DOHH2 (cell line): ENCODE data around the gene OASL.
"Not testable (repeated sequence)": the region's sequence is repeated elsewhere in the genome, so short reads cannot be mapped to it uniquely, and the experiment has no call there.

ENCODE experiments used
- H3F3A ChIP-seq: fragments of 200-600 bp; sonication (generic), shearing (Covaris generic); 2 replicates; pipeline ENCODE4 v1.6.0; 2016; ENCODE audit warnings: antibody characterized with exemption, mild to moderate bottlenecking; ENCODE audit not compliant: control insufficient read depth, insufficient read depth
- H3K27ac ChIP-seq: fragments of 200-600 bp; sonication (generic); 2 replicates; pipeline ENCODE4 v1.5.1; 2014; ENCODE audit warnings: low read depth, mild to moderate bottlenecking, low read length, moderate library complexity
- H3K27me3 ChIP-seq: fragments of 200-600 bp; sonication (generic); 2 replicates; pipeline ENCODE4 v1.6.1; 2014; ENCODE audit warnings: mild to moderate bottlenecking, low read length, mixed read lengths; ENCODE audit not compliant: control insufficient read depth
- H3K36me3 ChIP-seq: fragments of 200-600 bp; sonication (generic); 2 replicates; pipeline ENCODE4 v1.6.1; 2014; ENCODE audit warnings: mild to moderate bottlenecking, low read length, moderate library complexity, mixed read lengths; ENCODE audit not compliant: control insufficient read depth
- H3K4me1 ChIP-seq: fragments of 200-600 bp; sonication (generic); 2 replicates; pipeline ENCODE4 v1.6.1; 2014; ENCODE audit warnings: mild to moderate bottlenecking, low read length, mixed read lengths; ENCODE audit not compliant: control insufficient read depth
- H3K4me2 ChIP-seq: fragments of 200-600 bp; sonication (generic); 2 replicates; pipeline ENCODE4 v1.6.0; 2014; ENCODE audit warnings: mild to moderate bottlenecking, low read length, moderate library complexity
- H3K4me3 ChIP-seq: fragments of 200-600 bp; sonication (generic); 2 replicates; pipeline ENCODE4 v1.5.1; 2014; ENCODE audit warnings: mild to moderate bottlenecking, low read length, mixed read lengths
- H3K79me2 ChIP-seq: fragments of 200-600 bp; sonication (generic); 2 replicates; pipeline ENCODE4 v1.6.1; 2014; ENCODE audit warnings: mild to moderate bottlenecking, low read length, mixed read lengths; ENCODE audit not compliant: control insufficient read depth
- H3K9me2 ChIP-seq: fragments of 200-600 bp; sonication (generic); replicated peaks from 2 replicates; pipeline ENCODE4 v1.6.1; 2014; ENCODE audit warnings: mild to moderate bottlenecking, low read length, mixed read lengths; ENCODE audit not compliant: control insufficient read depth
- H3K9me3 ChIP-seq: fragments of 200-600 bp; sonication (generic); 2 replicates; pipeline ENCODE4 v1.6.1; 2014; ENCODE audit warnings: antibody characterized with exemption, low read length, mixed read lengths; ENCODE audit not compliant: control insufficient read depth, insufficient read depth
- H4K20me1 ChIP-seq: fragments of 200-600 bp; sonication (generic); 2 replicates; pipeline ENCODE4 v1.6.0; 2014; ENCODE audit warnings: low read depth, mild to moderate bottlenecking, antibody characterized with exemption, low read length, moderate library complexity; ENCODE audit not compliant: control insufficient read depth, insufficient read depth
- CTCF ChIP-seq: fragments of 200-600 bp; sonication (generic); IDR thresholded peaks from one replicate; pipeline ENCODE4 v1.5.1; 2014; ENCODE audit warnings: antibody characterized with exemption, mild to moderate bottlenecking, low read depth, low read length; ENCODE audit not compliant: poor library complexity, severe bottlenecking
- EZH2phosphoT487 ChIP-seq: fragments of 200-600 bp; sonication (generic); IDR thresholded peaks from 2 replicates; pipeline ENCODE4 v1.6.1; 2017; ENCODE audit warnings: borderline replicate concordance, mild to moderate bottlenecking, antibody characterized with exemption, low read length, moderate library complexity, mixed read lengths

Gene OASL

GRCh38 chr12:121053706-121054105 is 14.7 kb upstream of the OASL start:
- Histone ChIP-seq H3K27ac (no peak overlapping the region), H3K79me2 (no peaks in the 10 kb centered on the region), H3K9me2 (no peaks in the 10 kb centered on the region), H3K4me1 (no peaks in the 10 kb centered on the region), H3K27me3 (peaks cover 11% of the 10 kb centered on the region; the same call in 1 of the 2 replicates), H3K4me3 (no peak overlapping the region), H3F3A (no peaks in the 10 kb centered on the region), H3K9me3 (0 out of 2 replicates have a peak, but pooled peaks cover 3% of the 10 kb centered on the region), H3K36me3 (no peaks in the 10 kb centered on the region), H4K20me1 (no peaks in the 10 kb centered on the region), H3K4me2 (no peak overlapping the region)
- no peak for TF ChIP-seq EZH2phosphoT487

- Histone ChIP-seq H3K4me2 (no peak overlapping the region), H3K9me2 (no peaks in the 10 kb centered on the region), H3K27ac (no peak overlapping the region), H3K4me3 (no peak overlapping the region), H3K4me1 (peaks cover 8% of the 10 kb centered on the region), H3K79me2 (no peaks in the 10 kb centered on the region), H3K36me3 (no peaks in the 10 kb centered on the region), H3K27me3 (peaks cover 7% of the 10 kb centered on the region; the same call in 1 of the 2 replicates), H3K9me3 (0 out of 2 replicates have a peak, but pooled peaks cover 3% of the 10 kb centered on the region), H3F3A (no peaks in the 10 kb centered on the region), H4K20me1 (no peaks in the 10 kb centered on the region)
- TF ChIP-seq CTCF (no peak), EZH2phosphoT487 (no peak)
Observed at GRCh38 chr12:121050725-121051124, 11.7 kb upstream of the OASL start.

GRCh38 chr12:121048442-121048841 is 9.4 kb upstream of the OASL start:
- Histone ChIP-seq H3K79me2 (no peaks in the 10 kb centered on the region), H3K4me1 (peaks cover 8% of the 10 kb centered on the region), H4K20me1 (no peaks in the 10 kb centered on the region), H3K27ac (no peak overlapping the region), H3K4me3 (no peak overlapping the region), H3K9me2 (no peaks in the 10 kb centered on the region), H3K9me3 (0 out of 2 replicates have a peak, but pooled peaks cover 3% of the 10 kb centered on the region), H3K4me2 (no peak overlapping the region), H3K27me3 (peaks cover 10% of the 10 kb centered on the region), H3K36me3 (no peaks in the 10 kb centered on the region), H3F3A (no peaks in the 10 kb centered on the region)
- TF ChIP-seq EZH2phosphoT487 (no peak), CTCF (no peak)

GRCh38 chr12:121047400-121047799 is 8.4 kb upstream of the OASL start:
- H3K27me3 ChIP-seq = peaks cover 16% of the 10 kb centered on the region
- not testable (repeated sequence) for H3K79me2 ChIP-seq, H3K4me2 ChIP-seq, H3K4me3 ChIP-seq, H3K9me3 ChIP-seq, H3K9me2 ChIP-seq, H3K36me3 ChIP-seq, H3K27ac ChIP-seq, H3K4me1 ChIP-seq, H4K20me1 ChIP-seq, H3F3A ChIP-seq
